HCT116 (cell line): ENCODE data around the gene BPTF.

Source experiments
- CBX3 ChIP-seq: IDR thresholded peaks from 2 replicates; pipeline ENCODE4 v1.6.1; 2012; ENCODE audit warnings: low read depth
- CTCF ChIP-seq, 3 experiments: fragments of 200-600 bp in 1 of 3; sonication (generic) in 1 of 3; IDR thresholded peaks in 2 of 3; conservative IDR thresholded peaks in 1 of 3; 2 replicates each; pipeline ENCODE4 v1.5.1; 2012 to 2017; ENCODE audit warnings: low read depth in 2 of 3, low read length in 2 of 3, antibody characterized with exemption in 1 of 3, borderline replicate concordance in 1 of 3, control low read depth in 1 of 3, mild to moderate bottlenecking in 1 of 3, mixed read lengths in 1 of 3, mixed run types in 1 of 3, moderate library complexity in 1 of 3; ENCODE audit not compliant: insufficient read depth in 1 of 3
- MAX ChIP-seq: IDR thresholded peaks from 2 replicates; pipeline ENCODE4 v1.6.1; 2012
- RAD21 ChIP-seq: IDR thresholded peaks from 2 replicates; pipeline ENCODE4 v1.6.1; 2012; ENCODE audit warnings: low read depth, mild to moderate bottlenecking
- YY1 ChIP-seq: IDR thresholded peaks from 2 replicates; pipeline ENCODE4 v1.6.1; 2011; ENCODE audit warnings: low read length, low read depth, moderate library complexity, mild to moderate bottlenecking; ENCODE audit not compliant: insufficient replicate concordance; ENCODE audit errors: extremely low read depth
- ZBTB33 ChIP-seq: IDR thresholded peaks from 2 replicates; pipeline ENCODE4 v1.6.1; 2011; ENCODE audit warnings: mild to moderate bottlenecking, low read length, moderate library complexity; ENCODE audit not compliant: insufficient replicate concordance; ENCODE audit errors: extremely low read depth

GRCh38 chr17:67881083-67881482 is 55.8 kb downstream of the BPTF start:
- no peak for TF ChIP-seq CTCF (IDR thresholded peaks at IDR 0.05 in 2 of 3, conservative IDR thresholded peaks at IDR 0.05 in 1 of 3; ENCODE audit: borderline replicate concordance in 1 of 3, insufficient read depth in 1 of 3, low read depth in 2 of 3, low read length in 2 of 3)
- TF ChIP-seq YY1 = no peak
- TF ChIP-seq MAX = no peak
- TF ChIP-seq CBX3 = no peak
- TF ChIP-seq ZBTB33 = no peak
- no peak for TF ChIP-seq RAD21
